HG03439 (cell line): Measurements from ENCODE around the gene DIO2.

Experiments
- ATAC-seq: cut with Tn5 transposase; IDR thresholded peaks from one replicate; pipeline ENCODE4 v1.9.1; 2021; ENCODE audit warnings: mild to moderate bottlenecking, moderate library complexity; ENCODE audit not compliant: unreplicated experiment

Gene DIO2

DNA sequence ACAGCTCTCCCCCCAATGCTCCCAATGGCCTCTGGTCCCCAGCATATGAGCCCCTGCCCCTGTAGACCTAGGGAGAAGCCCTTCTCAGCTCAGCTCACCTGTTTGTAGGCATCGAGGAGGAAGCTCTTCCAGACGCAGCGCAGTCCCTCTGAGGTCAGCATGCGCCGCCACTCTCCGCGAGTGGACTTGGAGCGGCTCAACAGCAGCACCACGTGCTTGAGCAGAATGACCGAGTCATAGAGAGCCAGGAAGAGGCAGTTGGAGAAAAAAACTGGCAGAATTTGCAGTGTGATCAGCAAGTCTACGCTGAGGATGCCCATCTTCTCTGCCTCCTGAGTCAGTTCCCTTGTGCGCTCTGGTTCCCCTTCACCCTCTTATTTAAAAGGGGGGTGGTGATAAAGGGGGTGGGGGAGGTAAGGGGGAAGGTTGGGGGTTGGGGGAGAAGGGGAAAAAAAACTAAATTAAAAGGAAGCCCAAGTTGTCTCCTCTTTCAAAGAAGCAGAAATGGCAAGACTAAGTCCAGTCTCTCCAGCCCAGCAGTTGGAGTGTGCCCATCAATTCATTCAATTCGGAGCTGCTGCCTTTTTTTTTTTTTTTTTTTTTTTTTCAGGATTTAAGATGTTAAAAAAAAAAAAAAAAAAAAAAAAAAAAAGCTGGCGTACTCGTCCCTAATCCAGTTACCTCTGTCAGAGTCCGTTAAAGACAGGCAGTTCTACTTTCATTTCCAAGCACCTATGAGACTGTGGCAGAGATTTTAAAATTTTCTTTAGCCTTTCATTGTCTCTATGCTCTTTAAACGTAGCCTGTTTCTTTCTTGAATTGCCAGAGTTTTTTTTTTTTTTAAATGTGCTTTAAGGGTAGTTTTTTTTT, at the start of gene DIO2:
Gene DIO2 (minus strand): TSS at position 352 of the 870 bp plus-strand sequence. CDS start 32 bp downstream, at position 320.
- no peak for ATAC-seq

DNA sequence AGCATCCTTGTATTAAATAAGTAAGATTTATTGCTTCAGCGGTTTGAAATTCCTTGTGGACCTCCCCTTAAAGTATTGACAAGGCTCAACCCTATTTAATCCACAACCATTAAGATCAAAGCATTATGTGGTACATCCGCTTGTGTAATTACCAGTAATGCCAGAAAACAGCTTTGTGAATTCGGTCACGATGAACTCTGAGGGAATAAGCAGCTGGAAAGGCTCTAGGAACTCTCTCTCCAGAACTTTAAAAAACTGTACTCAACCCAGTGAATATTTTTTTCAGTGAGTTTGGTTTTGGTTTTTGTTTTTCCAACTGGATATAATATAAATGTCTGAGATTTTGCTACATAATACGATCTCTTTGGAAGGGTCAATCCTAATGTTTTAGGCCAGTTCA, 49.3 kb upstream of the DIO2 start:
- no peak for ATAC-seq

DNA sequence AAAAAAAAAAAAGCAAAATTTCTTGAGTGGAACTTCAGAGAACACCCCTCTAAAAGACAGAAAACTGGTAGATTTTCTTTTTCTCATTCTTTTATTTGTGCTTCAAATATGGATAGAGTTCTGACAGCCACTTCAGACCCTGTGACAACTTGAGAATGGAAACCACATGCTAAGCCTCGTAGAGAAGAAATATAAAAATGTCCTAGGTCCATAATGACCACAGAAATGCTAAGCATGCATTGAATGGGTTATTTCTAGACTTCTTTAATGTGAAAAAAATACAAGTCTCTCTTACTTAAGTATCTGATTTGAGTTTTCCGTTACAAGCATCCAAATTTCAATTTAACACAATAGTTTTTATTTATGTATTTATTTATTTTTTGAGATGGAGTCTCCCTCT, 28.3 kb upstream of the DIO2 start:
- ATAC-seq, result no peak

DNA sequence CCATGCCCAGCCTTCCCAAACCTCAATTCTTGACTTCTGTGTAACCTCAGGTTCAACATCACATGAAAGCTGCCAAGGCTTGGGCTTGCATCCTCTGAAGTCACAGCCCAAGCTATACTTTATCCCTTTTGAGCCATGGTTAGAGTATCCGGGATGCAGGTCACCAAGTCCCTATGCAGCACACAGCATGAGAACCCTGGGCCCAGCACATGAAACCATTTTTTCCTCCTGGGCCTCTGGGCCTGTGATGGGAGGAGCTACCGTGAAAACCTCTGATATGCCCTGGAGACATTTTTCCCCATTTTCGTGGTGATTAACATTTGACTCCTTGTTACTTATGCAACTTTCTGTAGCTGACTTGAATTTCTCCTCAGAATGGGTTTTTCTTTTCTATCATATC, 25.8 kb upstream of the DIO2 start:
- no peak for ATAC-seq

DNA sequence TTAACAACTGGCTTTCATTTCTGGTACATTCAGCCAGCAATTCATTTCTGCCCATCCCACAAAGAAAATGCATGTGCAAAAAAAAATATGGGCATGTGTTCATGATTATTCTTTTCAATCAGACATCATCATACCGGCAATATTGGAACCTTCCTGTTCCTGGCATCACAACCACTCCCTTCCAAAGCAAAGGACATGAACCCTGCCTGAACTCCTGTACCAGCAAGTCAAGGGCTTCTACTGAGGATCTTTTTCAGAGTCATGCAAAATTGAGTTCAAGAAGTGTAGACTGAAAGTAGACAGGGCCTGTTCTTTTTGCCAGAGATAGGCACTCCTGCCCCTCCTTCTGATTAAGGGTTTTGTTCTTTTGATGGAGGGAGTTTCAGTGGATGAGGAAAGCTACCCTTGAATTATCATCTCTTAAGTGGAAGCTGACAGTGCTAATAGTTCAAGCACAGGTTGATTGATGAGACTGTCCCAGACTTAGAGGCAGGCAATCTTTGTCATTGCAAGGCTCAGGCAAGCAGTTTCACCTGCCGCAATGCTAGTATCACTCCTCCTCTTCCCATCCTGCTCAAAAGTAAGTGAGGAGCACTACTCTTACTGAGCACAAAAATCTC, 22.3 kb upstream of the DIO2 start:
- no peak for ATAC-seq

DNA sequence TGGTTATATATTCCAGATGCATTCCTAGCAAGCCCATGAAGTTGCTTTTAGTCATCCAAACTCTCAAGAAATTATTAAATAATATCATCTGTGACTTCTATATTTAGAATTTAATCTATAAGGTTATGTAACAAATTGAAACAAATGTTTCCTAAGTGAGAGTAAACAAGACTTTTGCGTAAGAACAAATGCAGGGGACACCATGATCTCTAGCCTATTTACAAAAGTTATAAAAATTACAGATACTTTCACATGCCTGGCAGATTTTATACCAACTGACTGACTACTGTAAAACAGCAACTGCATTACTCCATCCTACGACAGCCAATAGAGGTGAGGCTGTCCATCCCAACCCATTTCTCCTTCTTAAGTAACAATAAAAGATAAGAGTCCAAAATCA, 20.4 kb upstream of the DIO2 start:
- ATAC-seq, result no peak

DNA sequence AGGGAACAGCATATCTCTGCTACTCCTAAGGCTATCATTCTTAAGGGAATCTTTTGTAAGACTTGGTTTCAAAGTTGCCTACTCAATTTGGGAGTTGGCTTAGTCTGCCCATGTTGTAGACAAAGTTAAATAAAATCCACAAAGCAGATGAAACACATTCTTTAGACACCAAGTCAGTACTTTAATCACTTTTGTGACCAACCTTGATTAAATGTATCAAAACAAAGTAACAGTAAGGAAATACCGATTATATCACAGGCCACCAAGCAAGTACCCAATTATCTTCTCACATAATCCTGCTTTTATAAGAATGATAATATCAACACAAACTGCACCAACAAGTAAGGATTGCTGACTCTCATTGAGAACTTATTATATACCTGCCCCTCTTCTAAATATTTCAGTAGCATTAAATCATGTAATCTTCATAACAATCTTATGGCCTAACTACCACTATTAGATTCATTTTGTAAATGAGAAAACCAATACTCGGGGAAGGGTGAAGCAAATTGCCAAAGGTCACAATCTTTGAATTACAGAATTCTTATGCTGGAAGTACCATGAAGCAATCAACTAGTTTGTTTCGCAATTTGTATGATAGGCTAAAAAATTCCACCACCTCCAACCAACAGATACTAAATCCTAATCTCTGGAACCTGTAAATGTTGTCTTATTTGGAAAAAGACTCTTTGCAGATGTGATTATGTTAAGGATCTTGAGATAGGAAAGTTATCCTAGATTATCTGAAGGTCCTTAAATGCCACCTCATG, 12.6 kb upstream of the DIO2 start:
- ATAC-seq, result no peak

DNA sequence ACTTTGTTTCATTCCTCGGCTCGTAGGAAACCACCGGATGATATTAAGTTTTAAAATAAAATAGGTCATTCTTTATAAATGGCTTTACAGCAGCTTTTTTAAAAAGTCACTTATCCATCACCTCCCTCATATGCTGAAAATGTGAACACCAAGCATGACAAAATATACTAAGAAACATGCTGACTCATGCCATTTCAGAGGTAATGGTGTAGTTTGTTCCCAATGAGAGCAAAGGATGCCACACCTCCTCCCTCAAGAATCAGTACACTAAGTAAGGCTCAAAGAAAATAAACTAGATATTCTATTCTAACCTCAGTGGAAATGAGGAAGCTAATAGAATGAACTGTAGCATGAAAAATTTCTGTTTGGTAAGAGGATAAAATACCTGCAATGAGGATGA, 5.5 kb upstream of the DIO2 start:
- no peak for ATAC-seq

DNA sequence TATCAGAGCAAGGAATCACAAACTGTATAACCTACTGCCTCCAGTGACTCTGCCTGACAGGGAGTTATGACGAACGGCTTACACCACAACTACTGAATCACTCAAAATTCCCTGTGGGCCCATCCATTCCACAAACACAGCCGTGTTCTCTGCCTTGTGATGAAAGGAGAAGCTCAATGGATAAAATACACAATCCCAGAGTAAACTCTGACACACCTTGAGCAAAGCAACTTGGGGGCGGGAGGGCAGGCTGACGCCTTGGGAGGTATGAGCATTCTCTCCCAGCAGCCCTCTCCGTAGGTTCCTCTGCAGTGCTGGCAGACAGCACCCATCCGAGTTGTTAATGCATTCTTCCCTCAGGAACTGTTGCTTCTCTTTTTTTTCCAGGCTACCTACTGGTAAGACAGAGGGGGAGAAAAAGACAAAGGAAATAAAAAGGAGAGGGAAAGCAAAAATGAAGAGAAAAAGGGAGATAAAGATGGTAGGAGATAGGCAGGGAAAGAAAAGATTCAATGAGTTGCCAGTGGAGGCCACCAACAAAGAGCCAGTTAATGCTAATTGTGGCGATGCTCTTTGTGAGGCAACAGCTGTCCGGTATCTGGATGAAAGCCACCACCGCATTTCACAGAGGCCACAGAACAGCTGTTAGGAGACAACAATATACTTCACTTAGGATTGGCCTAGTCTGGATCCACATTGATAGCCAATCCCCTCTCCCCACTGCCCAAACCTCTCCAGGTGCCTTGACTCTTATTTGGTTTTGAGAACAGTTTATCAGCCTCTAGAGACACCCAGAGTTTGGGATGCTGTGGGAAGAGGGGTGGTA, 4.7 kb upstream of the DIO2 start:
- no peak for ATAC-seq

DNA sequence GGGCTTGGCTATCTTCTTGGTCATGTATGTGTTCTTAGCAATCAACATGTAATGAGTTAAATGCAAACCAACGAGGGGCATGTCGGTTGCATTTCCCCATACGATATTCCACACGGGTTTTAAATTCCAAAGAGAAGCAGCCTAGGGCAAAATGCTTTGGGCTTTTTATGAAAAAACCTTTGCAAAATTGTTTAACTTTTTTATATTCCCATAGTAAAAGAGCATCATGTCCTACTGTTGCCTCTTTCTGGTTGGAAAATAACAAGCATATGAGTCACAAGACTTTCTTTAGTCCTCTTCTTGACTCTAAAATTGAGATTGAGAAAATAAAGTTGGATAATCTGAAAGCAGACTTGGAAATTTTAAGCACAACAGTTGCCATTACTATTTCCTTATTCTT, 3.8 kb upstream of the DIO2 start:
- ATAC-seq, result no peak

DNA sequence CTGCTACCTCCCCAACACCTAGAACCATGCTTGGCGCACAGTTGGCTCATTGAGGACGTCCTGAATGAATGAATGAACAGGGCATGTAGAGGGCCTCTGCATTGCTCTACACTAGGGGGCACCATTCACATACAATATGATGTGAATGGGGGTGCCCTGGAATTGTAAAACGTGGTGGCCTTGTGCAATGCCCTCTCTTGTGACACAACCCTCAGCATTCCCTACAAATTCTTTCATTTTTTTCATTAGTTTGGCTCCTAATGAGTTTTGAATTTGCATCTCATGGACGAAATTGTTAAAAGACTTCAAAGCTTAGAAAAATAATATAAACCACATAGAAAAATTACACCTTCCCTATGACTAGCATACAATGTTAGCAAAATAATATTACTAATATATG, 2.3 kb upstream of the DIO2 start:
- ATAC-seq, result no peak

DNA sequence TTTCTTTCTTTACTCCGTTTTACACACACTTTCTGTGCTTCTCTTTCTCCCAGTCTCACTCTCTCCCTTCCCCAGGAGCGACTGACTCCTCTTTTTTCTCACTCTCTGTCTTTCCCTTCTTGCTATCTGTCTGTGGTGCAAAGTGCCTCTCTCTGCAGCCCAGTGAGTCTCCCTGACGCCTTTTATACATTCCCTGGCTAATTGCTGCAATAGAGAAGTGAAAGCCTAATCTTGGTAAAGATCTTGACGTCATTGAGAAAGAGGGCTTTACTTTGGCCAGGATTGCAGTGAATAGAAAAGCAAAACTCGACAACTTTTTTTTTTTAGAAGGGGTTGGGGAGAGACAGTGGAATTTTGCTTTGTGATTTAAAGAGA, 706 bp upstream of the DIO2 start:
- ATAC-seq, result no peak

DNA sequence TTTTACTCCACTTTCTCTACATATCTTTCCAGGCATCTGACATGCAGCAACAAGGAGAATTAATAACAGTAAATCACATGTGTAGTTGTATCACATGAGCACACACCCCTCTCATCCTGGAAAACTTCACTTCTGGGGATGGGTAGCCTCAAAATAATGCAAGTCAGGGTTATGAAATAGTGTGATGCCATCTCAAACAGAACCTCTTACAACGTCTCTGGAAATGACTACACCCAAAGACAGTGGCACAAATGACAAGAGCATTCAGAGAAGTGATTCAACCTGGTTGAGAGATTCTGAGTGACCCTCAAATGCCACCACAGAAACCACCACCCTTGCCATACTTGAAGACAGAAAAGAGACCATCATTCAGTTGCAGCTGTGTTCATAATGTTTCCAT, 2.8 kb downstream of the DIO2 start:
- ATAC-seq, result no peak

DNA sequence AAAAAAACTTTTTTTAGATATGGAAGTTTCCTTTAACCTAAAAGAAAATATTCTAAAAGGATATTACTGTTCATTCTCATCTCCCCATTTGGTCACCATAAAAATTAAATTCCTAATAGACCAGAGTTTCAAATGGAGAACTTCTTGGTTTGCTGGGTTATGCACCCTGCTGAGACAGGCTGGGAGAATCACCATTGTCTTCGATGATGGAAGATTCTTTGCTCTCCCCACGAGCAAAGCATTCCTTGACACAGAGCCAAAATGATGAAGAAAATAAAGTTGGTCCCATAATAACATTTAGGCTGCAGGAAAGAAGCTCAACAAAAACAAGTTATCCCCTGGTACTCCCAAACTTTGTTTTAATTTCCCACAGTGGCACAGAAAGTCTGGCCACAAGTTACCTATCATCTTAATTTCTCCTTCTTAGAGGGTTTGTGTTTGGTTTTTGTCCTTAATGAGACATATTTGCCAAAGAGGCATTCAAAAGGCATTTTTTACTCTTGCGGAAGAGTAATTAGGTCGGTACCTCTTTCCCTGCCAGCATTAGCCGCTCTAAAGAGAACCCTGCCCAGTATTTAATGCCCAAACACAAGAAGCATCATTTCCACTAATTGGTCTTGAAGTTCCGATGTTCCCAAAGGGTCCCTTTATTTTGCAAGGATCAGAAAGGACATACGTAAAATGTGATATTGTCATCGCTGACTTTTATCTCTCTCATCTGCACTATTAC, 4.8 kb downstream of the DIO2 start:
- ATAC-seq, result no peak

DNA sequence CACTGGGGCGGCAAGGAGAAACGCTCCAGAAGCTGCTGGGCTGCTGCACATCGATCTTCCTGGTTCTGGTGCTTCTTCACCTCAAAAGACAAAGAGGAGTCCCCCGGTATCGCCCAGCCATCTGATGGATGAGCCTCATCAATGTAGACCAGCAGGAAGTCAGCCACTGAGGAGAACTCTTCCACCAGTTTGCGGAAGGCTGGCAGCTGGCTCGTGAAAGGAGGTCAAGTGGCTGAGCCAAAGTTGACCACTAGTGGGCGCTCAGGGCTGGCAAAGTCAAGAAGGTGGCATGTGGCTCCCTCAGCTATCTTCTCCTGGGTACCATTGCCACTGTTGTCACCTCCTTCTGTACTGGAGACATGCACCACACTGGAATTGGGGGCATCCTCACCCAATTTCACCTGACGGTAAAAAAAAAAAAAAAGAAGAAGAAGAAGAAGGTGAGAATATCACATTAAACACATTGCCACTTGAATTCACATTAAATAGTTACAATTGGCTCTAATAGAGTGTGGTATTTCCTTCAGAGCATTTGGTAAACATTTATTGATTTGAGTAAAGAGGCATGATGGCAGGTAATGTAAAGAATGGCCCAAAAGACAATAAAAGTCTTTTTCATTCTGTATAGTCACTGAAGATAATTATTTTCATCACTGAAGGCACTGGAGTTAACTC, 8.3 kb downstream of the DIO2 start:
- no peak for ATAC-seq

DNA sequence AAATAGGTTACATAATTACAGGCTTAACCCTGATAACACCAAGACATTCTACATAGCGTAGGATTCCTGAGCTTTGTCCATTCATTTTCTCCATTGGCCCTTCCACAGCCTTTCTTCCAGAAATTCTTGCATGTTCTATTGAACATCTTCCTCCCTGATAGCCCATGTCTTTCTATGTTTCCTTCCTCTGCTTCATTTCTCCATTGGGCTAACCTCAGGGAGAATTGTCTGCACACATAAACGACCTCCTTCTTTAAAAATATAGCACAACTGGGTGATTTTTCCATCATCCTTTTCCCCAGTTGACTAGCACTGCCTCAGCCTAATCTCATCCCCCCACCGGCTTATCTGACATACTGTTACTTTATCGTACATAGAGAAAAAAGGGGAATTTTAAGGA, 11.2 kb downstream of the DIO2 start:
- no peak for ATAC-seq

DNA sequence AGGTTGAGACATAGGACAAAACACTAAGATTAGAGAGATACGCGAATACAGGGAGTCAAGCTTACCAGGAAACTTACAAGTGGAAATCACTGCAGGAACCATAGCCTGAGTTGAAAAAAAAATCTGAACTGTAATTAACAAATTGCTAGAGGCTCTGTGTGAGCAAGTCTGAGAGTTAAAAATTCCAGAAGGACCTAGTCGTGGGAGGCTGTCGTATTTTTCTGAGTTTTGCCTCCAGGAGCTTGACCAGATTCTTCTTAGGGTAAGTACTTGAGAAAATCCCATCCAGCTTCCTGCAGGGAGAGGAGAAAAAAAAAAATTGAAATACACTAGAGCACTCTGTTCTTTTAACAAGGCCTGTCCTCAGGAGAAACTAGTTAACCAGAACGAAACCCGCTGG, 22.7 kb downstream of the DIO2 start:
- no peak for ATAC-seq

DNA sequence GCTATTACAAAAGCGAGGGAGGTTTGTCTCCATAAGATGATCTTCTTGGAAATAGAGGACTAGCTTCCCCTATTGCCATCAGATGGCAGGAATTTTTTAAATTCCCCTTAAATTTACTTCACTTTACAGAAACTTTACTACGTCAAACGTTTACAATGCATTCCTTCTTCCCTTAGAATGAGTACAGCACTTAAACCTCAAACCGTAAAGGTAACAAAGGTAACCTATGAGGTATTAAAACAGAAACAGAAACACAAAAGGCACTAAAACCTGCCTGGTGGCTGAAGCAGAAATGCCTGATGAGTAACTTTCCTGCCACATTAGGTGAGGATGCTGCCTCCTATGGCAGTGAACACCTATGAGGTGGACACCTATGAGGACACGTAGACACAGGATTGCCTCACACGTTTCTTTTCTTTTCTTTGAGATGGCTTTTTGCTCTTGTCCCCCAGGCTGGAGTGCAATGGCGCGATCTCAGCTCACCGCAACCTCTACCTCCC, 25.0 kb downstream of the DIO2 start:
- ATAC-seq, result no peak

DNA sequence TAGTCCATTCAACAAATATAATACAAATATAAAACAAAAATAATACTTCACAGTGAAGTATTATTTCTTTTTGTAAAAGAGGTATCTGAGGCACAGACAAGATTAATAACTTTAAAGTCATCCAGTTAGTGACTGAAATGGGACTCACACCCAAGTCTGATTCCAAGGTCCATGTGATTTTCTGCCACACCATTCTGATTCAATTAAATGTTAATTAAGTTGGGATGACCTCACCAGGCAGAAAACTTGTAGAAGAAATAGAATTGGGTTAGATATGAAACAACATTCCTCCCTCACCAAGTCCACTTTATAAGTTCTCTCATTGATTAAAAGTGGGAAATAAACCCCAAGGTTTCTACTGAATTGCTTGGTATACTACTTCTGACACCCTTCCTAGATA, 34.4 kb downstream of the DIO2 start:
- ATAC-seq, result no peak
